HEK293 (cell line): ENCODE measurements around the gene SIRPA.

ENCODE experiments used
- CTCF ChIA-PET: fragments of 350-600 bp; formaldehyde crosslinking; extraction: SDS; loops from one replicate; lab custom pipeline; 2021; ENCODE audit warnings: antibody characterized with exemption; lab: Yijun Ruan, JAX
- POLR2A ChIA-PET: fragments of 300-600 bp; formaldehyde crosslinking; extraction: SDS; loops from one replicate; lab custom pipeline; 2020; ENCODE audit warnings: antibody characterized with exemption, inconsistent platforms; lab: Yijun Ruan, JAX
- H3K27ac ChIP-seq: fragments of 200-500 bp; sonication (Bioruptor generic); 2 replicates; pipeline ENCODE4 v1.5.1; 2014; ENCODE audit warnings: low read depth, low read length, control low read depth, inconsistent platforms; ENCODE audit errors: extremely low read depth
- H3K36me3 ChIP-seq, 2 experiments: fragments of 200-500 bp in 1 of 2; sonication (Bioruptor generic) in 1 of 2; 1 replicate in 1 of 2; 2 replicates in 1 of 2; pipeline ENCODE4 v1.5.1; 2014 to 2017; ENCODE audit warnings: inconsistent platforms in 2 of 2, low read length in 2 of 2; ENCODE audit not compliant: control insufficient read depth in 2 of 2, insufficient read depth in 1 of 2
- H3K4me1 ChIP-seq: fragments of 200-500 bp; sonication (Bioruptor generic); 2 replicates; pipeline ENCODE4 v1.5.1; 2014; ENCODE audit warnings: mild to moderate bottlenecking, low read length, inconsistent platforms; ENCODE audit not compliant: control insufficient read depth, insufficient read depth
- H3K4me3 ChIP-seq: 2 replicates; pipeline ENCODE4 v1.5.1; 2011; ENCODE audit warnings: low read depth, mild to moderate bottlenecking, control low read depth, low read length, moderate library complexity
- H3K9me3 ChIP-seq: fragments of 200-500 bp; sonication (Bioruptor generic); 2 replicates; pipeline ENCODE4 v1.5.1; 2014; ENCODE audit warnings: low read depth, low read length, inconsistent platforms; ENCODE audit not compliant: control insufficient read depth, insufficient read depth
- FEZF1 ChIP-seq: fragments of 450-650 bp; formaldehyde crosslinking; IDR thresholded peaks from 2 replicates; pipeline ENCODE4 v1.5.1; 2016; ENCODE audit warnings: missing biosample characterization, missing genetic modification characterization
- PRDM1 ChIP-seq: fragments of 450-650 bp; formaldehyde crosslinking; IDR thresholded peaks from 2 replicates; pipeline ENCODE4; 2016; ENCODE audit warnings: missing biosample characterization, missing genetic modification characterization
- REPIN1 ChIP-seq: fragments of 450-650 bp; formaldehyde crosslinking; IDR thresholded peaks from 2 replicates; pipeline ENCODE4 v1.5.1; 2017; ENCODE audit warnings: missing biosample characterization, missing genetic modification characterization, low read depth
- SETDB1 ChIP-seq: IDR thresholded peaks from one replicate; pipeline ENCODE4 v1.6.1; 2017; ENCODE audit warnings: mild to moderate bottlenecking, low read length, moderate library complexity, mixed read lengths; ENCODE audit not compliant: insufficient read length
- ZBTB8A ChIP-seq: fragments of 450-650 bp; formaldehyde crosslinking; IDR thresholded peaks from 2 replicates; pipeline ENCODE4 v1.5.1; 2016; ENCODE audit warnings: missing biosample characterization, missing genetic modification characterization
- ZNF146 ChIP-seq: fragments of 450-650 bp; formaldehyde crosslinking; IDR thresholded peaks from 2 replicates; pipeline ENCODE4 v1.5.1; 2016; ENCODE audit warnings: missing biosample characterization, missing genetic modification characterization
- ZNF148 ChIP-seq: fragments of 450-650 bp; formaldehyde crosslinking; IDR thresholded peaks from 2 replicates; pipeline ENCODE4 v1.5.0; 2017; ENCODE audit warnings: missing biosample characterization, missing genetic modification characterization, borderline replicate concordance
- ZNF23 ChIP-seq: fragments of 450-650 bp; formaldehyde crosslinking; IDR thresholded peaks from 2 replicates; pipeline ENCODE4 v1.5.1; 2016; ENCODE audit warnings: missing biosample characterization, missing genetic modification characterization, borderline replicate concordance
- ZNF239 ChIP-seq: fragments of 450-650 bp; formaldehyde crosslinking; IDR thresholded peaks from 2 replicates; pipeline ENCODE4 v1.5.1; 2016; ENCODE audit warnings: missing biosample characterization, missing genetic modification characterization
- ZNF266 ChIP-seq: fragments of 450-650 bp; formaldehyde crosslinking; IDR thresholded peaks from 2 replicates; pipeline ENCODE4 v1.5.1; 2016; ENCODE audit warnings: missing biosample characterization, missing genetic modification characterization, low read depth
- ZNF292 ChIP-seq: fragments of 450-650 bp; formaldehyde crosslinking; IDR thresholded peaks from 2 replicates; pipeline ENCODE4 v1.5.1; 2016; ENCODE audit warnings: low read depth, missing biosample characterization, missing genetic modification characterization, borderline replicate concordance
- ZNF302 ChIP-seq: fragments of 450-650 bp; formaldehyde crosslinking; IDR thresholded peaks from 2 replicates; pipeline ENCODE4 v1.5.1; 2016; ENCODE audit warnings: missing biosample characterization, missing genetic modification characterization, low read depth
- ZNF366 ChIP-seq: fragments of 450-650 bp; formaldehyde crosslinking; conservative IDR thresholded peaks from 2 replicates; pipeline ENCODE4 v1.5.1; 2016; ENCODE audit warnings: missing biosample characterization, missing genetic modification characterization
- ZNF518A ChIP-seq: fragments of 450-650 bp; formaldehyde crosslinking; conservative IDR thresholded peaks from 2 replicates; pipeline ENCODE4 v1.5.1; 2016; ENCODE audit warnings: low read depth, missing biosample characterization, missing genetic modification characterization
- ZNF623 ChIP-seq: fragments of 450-650 bp; formaldehyde crosslinking; IDR thresholded peaks from 2 replicates; pipeline ENCODE4 v1.5.1; 2016; ENCODE audit warnings: missing biosample characterization, missing genetic modification characterization
- ZNF692 ChIP-seq: fragments of 450-650 bp; formaldehyde crosslinking; IDR thresholded peaks from 2 replicates; pipeline ENCODE4 v1.5.1; 2016; ENCODE audit warnings: missing biosample characterization, missing genetic modification characterization
- ZNF76 ChIP-seq: fragments of 450-650 bp; formaldehyde crosslinking; IDR thresholded peaks from 2 replicates; pipeline ENCODE4; 2016; ENCODE audit warnings: low read depth, missing biosample characterization, missing genetic modification characterization, borderline replicate concordance
- ZSCAN18 ChIP-seq: fragments of 450-650 bp; formaldehyde crosslinking; IDR thresholded peaks from 2 replicates; pipeline ENCODE4 v1.5.1; 2016; ENCODE audit warnings: missing biosample characterization, missing genetic modification characterization
- ZSCAN5A ChIP-seq: fragments of 450-650 bp; formaldehyde crosslinking; IDR thresholded peaks from 2 replicates; pipeline ENCODE4 v1.5.1; 2016; ENCODE audit warnings: missing biosample characterization, missing genetic modification characterization

The SIRPA gene

GRCh38 chr20:1875183-1875554 is 20.0 kb upstream of the SIRPA start:
- no peak for TF ChIP-seq ZNF292 (tag by site-specific recombination)
- no peak for TF ChIP-seq ZSCAN5A (tag by site-specific recombination)
- no peak for TF ChIP-seq FEZF1 (tag by site-specific recombination)
- TF ChIP-seq ZNF518A (tag by site-specific recombination), result no peak
- no peak for TF ChIP-seq ZNF23 (tag by site-specific recombination)
- no peak for TF ChIP-seq ZNF623 (tag by site-specific recombination)
- TF ChIP-seq ZNF692, result no peak
- TF ChIP-seq ZNF366, result no peak
- TF ChIP-seq SETDB1, result no peak
- TF ChIP-seq ZNF239 (tag by site-specific recombination), result no peak
- no peak for TF ChIP-seq ZNF146
- no peak for TF ChIP-seq ZSCAN18
- no peak for TF ChIP-seq ZBTB8A (tag by site-specific recombination)
- no peak for TF ChIP-seq ZNF76 (tag by site-specific recombination)
- no peak for TF ChIP-seq ZNF302
- TF ChIP-seq ZNF266, result no peak
- TF ChIP-seq ZNF148 (tag by site-specific recombination), result no peak
- TF ChIP-seq REPIN1, result no peak
- no peak for TF ChIP-seq PRDM1
- Histone ChIP-seq H3K36me3 (no peaks in the 10 kb centered on the region), H3K4me3 (no peak overlapping the region), H3K27ac (no peak overlapping the region), H3K9me3 (no peaks in the 10 kb centered on the region), H3K4me1 (0 out of 2 replicates have a peak, but pooled peaks cover 5% of the 10 kb centered on the region)
- ChIA-PET CTCF (no interaction called here), POLR2A (no interaction called here)
